Activated CD4-positive, CD25-positive, alpha-beta regulatory T cell treated with anti-CD3 and anti-CD28 coated beads, Interleukin-2, amount 50 U/mL, for 16 hours (primary cell): ENCODE data around the gene PEPD.
A peak's percentile ranks its signal among the peaks of the same experiment; 100 is the strongest.
"Not testable (repeated sequence)": the region's sequence is repeated elsewhere in the genome, so short reads cannot be mapped to it uniquely, and the experiment has no call there.

ENCODE experiments used
- DNase-seq: peaks from one replicate; pipeline ENCODE4 v3.0.0-alpha.2; 2020; ENCODE audit warnings: low read depth, low spot score

Gene PEPD

DNA sequence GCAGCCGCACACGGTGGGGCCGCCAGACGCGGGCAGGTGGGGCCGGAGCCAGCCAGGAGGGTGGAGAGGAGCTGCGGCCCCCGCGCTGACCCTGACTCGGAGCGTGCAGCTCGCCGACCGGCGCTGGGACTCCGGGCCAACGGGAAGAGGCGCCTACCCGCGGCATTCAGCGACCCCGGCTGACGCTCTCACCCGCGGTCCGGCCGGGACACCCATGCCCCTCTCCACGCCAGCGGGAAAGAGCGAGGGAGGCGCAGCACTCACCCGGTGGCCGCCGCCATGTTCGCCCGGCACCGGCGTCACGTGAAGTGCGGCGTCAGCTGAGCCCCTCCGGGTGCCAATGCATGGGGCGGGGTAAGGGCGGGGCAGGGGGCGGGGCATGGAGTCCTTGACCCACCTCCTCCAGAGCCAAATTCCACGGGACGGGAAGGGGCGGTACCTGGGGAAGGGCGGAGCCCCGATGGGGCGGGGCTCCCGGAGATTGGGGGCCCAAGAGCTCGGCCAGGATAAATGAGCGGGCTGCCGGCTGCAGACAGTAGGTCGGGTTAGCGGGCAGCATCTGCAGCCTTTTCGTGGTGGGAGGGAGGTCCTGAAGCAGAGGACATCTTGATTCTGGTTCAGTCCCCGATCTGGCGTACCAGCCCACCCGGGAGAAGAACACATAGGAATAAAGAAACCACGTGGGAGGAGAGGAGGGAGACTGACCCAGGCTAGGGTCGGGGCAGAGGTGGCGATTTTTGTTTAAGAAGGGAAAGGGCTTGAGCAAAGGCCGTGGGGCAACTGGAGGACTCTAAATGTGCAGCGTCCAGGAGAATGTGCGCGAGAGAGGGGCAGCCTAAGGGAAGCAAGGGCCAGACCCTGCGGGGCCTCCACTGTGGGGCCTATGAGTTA lies at the start of gene PEPD:
Gene PEPD (minus strand): TSS at position 312 of the 891 bp plus-strand sequence. CDS start 31 bp downstream, at position 281.
- peak; percentile 63 for DNase-seq

DNA sequence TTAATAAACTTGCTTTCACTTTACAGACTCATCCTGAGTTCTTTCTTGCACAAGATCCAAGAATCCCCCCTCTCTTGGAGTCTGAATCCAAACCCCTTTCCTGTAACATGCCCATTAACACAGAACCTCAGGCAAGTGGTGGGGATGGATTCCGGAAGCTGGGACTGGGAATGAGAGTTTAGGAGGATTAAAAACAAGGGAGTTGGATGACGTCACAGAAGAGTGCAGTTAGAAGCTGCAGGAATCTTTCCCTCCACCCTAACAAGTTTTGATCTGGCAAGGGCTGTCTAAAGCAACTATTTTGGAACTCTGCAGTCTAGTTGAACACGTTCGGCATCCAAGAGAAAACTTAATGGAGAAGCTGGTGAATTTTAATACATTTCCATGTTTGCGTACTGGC lies 48.2 kb upstream of the PEPD start:
- no peak for DNase-seq

DNA sequence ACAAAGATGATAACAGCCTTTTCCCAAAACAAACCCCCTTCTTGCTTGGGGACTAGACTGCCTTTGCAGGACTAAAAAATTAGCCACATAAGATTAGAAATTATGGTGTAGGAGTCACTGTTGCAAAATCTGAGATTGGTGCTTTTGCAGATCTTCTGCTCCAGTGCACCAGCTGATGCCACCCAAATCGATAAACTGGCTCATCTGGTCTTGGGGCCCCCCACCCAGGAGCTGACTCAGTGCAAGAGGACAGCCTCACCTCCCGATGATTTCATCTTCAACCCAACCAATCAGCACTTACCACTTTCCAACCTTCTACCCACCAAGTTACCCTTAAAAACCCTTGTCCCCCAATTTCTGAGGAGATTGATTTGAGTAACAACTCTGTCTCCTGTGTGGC lies 47.1 kb upstream of the PEPD start:
- DNase-seq, result no peak

DNA sequence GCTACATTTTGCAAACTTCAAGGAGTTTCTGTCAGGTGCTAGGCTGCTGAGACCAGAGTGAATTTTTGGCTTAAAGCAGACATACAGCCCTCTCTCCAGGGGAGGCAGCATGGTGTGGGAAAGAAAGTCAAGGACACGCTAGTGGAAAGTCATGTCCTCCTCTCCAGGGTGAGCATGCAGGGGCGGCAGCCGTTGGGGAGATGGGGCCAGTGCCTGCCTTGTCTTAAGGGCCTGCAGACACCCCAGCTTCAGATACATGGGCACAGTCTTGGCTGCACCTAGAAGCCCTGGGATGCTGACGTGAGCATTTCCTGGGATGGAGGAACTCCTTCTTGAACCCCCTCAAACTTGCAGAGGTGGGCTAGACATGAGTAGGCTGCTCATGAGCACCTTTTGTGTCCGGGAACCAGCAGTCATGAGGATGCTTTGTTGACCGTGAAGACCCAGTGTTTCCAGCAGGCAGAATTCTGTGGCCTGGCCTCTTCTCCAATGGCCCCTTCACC lies 43.3 kb upstream of the PEPD start:
- DNase-seq, result no peak

DNA sequence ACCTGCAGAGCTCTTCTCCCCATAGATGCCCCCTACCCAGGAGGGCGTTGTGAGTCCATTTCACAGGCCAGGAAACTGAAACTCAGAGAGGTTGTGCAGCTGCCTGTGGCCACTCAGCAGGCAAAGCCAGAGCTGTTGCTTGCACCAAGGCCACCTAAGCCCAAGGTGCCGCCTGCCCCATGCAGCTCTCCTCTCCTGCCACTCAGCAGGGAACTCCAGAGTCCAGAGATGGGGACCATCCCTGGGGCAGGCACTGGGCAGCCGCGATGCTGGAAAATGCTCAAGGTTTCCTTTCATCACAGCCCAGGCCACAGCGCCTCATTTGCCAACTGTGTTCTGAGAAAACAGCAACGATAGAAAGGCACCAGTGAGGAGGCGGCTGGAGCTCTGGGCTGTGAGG lies 41.0 kb upstream of the PEPD start:
- no peak for DNase-seq

DNA sequence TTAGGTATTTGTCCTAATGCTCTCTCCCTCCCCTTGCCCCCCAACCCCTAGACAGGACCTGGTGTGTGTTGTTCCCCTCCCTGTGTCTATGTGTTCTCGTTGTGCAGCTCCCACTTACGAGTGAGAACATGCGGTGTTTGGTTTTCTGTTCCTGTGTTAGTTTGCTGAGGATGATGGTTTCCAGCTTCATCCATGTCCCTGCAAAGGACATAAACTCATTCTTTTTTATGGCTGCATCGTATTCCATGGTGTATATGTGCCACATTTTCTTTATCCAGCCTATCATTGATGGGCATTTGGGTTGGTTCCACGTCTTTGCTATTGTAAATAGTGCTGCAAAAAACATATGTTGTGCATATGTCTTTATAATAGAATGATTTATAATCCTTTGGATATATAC lies 40.1 kb upstream of the PEPD start:
- not testable (repeated sequence) for DNase-seq

DNA sequence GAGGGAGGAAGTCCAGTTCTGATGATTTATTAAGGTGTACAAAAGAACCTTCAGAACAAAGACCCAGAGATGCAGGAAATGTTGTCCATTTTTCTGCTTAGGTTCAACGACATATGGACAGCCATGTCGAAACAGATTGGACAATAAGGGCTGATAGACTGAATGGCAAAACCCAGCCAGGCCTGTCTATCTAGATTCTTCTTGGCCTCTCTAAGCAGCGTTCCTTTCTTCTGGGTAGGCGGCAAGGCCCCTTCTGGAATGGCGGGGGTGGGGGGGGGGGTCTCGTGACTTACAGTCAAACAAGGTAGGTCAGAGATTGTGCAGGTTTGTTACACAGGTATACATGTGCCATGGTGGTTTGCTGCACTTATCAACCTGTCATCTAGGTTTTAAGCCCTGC lies 39.7 kb upstream of the PEPD start:
- no peak for DNase-seq

DNA sequence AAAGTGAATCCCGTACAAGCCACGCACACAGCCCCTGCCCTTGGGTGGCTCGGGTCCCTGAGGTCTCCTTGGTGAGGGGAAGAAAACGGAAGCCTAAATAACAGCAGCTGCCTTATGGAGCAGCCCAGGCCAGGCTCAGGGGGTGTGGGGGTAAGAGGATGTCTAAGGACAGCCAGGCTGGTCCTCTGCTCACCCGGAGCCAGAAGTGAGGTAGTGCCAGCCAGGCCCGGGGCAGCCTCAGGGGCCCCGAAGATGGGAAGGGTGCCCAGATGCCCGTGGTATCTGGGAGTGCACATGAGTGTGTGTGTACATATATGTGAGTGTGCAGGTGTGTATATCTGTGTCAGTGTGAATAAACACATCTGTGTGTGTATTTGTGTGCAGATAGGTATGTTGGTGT lies 38.4 kb upstream of the PEPD start:
- no peak for DNase-seq

DNA sequence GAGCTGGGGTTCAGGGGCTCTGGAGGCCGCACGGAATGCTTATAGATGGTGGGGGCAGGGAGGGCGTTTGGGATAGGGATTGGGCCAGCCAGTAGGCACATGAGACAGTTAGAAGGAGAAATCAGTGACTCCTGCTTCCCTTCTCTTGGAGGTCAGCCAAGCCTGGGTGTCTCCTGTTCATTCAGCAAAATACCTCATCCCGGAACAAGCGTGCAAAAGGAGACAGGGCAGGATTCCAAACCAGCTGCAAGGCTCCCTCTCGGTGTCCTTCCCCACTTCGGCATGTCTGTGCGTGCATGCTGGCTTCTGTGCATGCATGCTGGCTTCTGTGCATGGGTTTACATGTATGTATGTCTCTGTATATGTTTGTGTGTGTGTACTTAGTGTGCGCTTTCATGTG lies 37.3 kb upstream of the PEPD start:
- no peak for DNase-seq

DNA sequence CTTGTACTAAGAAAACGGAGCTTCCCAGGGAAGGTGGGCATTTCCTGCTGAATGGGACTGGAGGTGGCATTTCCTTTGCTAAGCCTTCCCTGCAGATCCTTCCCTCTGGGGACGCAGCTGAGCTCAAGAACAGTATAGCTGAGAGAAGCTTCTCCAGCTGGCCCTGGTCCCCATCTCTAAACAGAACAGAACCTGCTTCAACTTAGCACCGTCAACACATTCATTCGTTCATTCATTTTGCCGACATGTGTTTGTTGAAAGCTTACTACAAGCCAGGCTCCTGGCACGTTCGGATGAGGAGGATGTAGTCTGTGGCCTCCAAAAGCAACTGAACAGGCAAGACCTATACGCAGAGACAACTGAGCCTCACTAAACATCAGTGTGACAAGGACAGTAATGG lies 36.6 kb upstream of the PEPD start:
- no peak for DNase-seq

DNA sequence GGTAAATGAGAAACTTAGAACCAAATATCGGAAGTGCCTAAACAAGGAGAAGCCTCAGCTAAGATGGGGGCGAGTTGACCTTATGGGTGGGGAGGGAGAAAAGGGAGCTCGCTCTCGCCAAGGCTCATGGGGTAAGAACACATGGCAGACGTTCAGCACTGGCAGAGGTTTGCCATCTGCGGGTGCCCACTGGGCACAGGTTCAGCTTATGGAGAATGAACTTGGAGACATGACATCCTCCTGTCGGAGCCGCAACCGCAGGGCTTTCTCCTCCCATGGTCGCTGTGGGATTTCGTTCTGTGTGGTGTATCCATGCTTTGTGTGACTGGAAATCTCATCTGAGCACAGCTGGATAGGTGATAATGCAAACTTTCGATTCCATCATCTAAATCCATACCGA lies 36.1 kb upstream of the PEPD start:
- DNase-seq, result no peak

DNA sequence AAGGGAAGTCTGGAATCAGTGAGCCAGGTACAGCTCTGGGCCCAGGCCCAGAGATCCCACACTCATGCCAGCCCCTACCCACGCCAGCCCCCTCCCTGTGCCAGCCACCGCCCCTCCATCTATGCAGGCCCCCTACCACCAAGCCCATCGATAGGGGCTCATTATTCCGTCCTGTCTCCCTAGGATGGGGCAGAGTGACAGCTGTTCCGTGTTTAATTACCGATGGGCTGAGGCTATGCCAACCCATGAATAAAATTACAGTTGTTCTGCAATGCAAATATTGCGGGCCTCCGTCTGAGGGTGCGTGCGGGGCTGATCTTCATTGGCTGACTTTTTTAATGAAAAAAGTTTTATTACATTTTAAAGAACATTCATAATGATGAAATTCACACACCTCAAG lies 35.6 kb upstream of the PEPD start:
- no peak for DNase-seq

DNA sequence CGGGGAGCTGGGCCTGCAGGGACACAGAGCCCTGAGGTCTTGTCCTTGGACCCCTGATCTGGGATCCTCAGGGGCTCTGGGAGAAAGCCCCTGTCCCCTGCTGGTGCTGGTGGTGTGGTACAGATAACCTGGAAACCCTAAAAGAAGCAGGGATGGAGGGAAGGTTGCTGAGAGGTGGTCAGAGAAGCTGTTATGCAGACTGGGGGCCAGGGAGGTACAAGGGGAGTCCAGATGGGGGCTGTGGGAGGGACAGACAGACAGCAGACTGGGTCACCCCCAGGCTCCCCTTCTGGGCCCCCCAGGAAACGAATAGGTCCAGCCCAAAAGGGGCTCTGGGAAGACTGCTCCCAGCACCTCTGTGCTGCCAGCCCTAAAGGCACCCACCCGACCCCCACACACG lies 34.7 kb upstream of the PEPD start:
- no peak for DNase-seq

DNA sequence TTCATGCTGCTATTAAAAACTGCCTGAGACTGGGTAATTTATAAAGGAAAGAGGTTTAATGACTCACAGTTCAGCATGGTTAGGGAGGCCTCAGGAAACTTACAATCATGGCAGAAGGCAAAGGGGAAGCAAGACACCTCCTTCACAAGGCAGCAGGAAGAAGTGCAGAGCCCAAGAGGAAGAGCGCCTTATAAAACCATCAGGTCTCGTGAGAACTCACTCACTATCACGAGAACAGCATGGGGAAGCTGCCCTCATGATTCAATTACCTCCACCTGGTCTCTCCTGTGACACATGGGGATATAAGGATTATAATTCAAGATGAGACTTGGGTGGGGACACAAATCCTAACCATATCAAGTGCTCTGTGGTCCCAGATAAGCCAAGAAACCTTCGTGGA lies 34.1 kb upstream of the PEPD start:
- DNase-seq, result not testable (repeated sequence)

DNA sequence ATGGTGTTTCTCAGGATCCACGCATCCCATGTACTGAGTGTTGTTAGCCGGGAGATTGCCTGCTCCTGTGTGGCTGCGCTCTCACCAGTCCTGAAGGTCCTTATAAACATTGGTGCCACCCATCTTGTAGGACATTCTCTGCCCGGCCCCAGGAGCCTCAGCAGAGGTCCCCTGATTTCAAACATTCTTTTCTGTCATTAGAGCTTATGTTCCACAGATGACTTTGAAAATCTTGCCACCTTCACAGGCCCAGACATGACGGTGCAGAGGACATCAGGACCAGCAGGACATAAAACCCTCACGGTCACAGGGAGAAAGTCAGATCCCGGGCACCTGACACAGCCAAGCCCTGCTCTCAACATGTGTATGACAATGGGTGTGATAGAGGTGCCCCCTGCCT lies 33.2 kb upstream of the PEPD start:
- no peak for DNase-seq

DNA sequence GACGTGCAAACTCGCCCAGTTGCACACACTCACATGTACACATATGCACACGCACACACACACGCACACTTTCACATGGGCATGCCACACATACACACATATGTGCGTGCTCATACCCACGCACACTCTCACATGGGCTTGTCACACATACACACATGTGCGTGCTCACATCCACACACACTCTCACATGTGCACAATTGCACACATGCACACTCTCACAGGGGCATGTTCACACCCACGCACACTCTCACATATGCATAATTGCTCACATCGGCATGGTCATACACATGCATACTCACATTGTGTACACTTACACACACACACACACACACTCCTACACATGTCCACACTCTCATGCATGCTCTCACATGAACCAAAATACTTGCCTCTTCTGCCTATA lies 32.8 kb upstream of the PEPD start:
- no peak for DNase-seq

DNA sequence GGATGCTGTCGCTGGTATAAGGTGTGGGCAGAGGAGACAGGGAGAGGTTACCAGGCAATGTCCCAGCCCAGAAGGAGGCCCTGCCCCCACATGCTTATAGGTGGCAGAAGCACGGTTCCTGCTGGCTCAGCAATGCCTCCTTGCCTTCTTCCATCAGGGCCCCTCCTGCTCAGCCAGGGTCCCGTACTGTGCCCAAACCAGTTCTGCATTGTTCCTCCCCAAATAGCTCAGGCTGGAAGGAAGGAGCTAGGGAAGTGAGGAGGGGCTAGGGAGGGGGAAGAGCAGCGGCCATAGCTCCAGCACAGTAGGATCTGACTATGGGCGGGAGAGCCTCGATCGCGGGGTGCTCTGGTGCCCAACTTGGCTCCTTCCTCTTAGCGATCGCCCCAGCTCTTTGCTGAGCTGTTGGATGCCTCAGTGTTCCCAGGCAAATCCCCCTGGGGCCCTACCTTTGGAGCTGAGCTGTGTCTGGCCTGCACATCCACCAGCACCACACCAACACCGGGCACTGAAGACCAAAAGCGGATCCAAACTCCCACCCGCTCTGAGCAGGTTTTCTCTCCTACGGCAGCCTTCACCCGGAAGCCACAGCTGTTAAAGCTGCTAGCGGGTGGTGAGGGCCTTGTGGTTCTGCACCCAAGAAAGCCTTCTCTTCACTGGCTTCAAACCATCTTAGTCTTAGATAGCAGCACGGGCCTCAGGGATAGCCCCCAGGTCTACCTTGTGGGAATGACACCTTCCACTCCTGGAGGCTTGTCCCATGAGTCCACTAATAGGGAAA lies 32.1 kb upstream of the PEPD start:
- no peak for DNase-seq

DNA sequence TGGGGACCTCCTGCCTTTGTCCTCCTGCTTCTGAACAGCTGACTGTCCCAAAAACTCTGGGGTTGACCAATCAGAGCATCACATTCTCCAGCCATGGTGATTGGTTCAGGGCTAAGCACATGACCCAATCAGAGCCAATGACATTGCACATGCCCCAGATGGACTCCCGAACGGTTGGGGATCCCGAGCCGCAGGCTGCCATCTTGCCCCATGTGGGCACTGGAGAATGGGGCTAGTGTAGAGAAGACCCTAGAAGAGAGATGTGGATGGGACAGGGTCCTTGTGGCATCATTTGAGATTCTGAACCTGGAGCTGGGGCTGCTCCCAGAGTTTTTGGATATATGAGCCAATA lies 31.3 kb upstream of the PEPD start:
- DNase-seq, result no peak

DNA sequence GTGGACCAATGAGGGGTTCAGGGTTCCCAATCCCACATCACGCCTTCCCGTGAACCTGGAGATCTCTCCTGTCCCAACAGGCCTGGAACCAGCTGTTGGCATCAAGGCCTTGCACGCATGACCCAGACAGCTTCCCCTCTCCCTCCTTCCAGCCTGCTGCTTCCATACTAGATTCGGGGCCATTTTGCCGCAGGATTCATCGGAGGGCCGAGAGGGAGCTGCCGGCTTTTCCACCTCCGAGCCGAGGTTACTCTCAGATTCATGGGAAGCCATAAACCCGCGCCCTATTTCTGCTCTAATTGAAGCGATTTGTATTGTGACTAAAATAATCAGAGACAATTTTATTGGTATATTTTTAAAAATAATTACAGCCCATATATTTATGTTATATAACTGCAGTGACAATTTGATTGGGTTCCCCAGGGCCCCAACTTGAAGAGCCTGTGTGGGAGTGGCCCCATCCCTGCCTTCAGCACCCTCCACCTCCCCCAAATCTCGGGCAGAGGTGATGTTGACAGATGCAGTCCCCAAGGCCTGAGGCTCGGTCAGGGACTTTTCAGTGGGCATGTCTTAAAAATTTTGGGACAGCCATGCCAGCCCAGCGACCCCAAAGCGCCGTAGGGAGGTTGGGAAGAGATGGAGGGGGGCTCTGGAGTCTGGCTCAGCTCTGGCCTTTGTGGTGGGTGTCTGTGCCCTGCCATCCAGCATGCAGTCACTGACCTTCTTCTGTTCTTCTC lies 30.8 kb upstream of the PEPD start:
- no peak for DNase-seq

DNA sequence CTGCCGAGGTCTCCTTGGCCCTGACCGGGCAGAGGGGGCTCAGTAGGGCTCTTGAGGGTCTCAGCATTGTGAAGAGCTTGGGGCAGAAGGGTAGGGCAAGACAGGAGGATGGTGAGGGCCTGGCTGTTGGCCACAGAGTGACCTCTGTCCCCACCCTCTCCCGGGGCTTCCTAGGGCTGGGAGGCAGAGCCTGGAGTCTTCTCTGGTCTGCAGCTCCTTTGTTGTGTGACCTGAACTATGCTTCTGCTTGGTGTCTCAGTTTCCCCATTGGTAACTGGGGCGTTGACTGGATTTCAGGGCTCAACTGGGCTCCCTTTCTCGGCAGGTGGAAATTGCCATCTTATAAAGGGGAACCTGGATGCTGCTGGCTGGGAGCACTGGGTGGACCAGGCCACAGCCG lies 30.1 kb upstream of the PEPD start:
- no peak for DNase-seq

DNA sequence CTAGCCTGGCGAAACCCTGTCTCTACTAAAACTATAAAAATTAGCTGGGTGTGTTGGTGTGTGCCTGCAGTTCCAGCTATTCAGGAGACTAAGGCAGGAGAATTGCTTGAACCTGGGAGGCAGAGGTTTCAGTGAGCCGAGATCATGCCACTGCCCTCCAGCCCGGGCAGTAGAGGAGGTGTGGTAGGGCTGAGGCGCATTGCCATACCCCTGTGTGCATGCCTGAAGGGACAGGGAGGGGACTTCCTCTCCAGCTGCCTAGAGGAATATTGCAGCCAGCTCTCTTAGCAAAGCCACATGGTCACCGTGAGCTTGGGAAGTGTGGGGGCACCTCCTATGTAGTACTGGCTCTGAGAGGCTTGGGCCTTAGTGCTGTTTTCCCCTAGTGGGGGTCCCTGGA lies 29.2 kb upstream of the PEPD start:
- DNase-seq, result no peak

DNA sequence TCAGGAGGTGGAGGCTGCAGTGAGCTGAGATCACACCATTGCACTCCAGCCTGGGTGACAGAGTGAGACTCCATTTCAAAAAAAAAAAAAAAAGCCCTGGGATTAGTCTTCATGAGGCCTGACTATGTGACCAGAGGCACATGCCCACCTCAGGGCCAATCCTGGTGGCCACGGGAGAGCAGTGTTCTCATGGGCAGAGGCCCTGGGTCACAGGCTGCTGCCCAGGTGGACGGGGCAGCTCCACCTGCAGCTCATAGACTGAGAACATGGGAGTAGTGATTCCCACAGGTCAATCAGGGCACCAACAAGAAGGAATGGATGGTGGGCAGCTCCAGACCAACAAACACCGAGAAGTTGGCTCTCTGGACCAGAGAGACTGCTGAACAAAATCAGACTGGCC lies 26.1 kb upstream of the PEPD start:
- DNase-seq, result no peak
